Superior temporal gyrus (tissue), 1 donor: ENCODE measurements around the gene CASS4.
"Not testable (repeated sequence)": the region's sequence is repeated elsewhere in the genome, so short reads cannot be mapped to it uniquely, and the experiment has no call there.

Experiments
- DNase-seq: peaks from one replicate; pipeline ENCODE4 v3.0.0-alpha.2; 2016; ENCODE audit errors: extremely low spot score

CASS4 gene

GRCh38 chr20:56392132-56392880 is 19.8 kb upstream of the CASS4 start, which contains the start of the genes AURKA and CSTF1:
TSS of gene AURKA (minus strand) at chr20:56392215. CDS start at chr20:56388197, 4,018 bp downstream.
TSS of gene CSTF1 (plus strand) at chr20:56392645. CDS start at chr20:56395553, 2,908 bp downstream.
- DNase-seq: peak; percentile 100

GRCh38 chr20:56392881-56393482 is 19.1 kb upstream of the CASS4 start:
- DNase-seq: no peak

GRCh38 chr20:56393653-56394052 is 18.4 kb upstream of the CASS4 start:
- DNase-seq: no peak

- DNase-seq: no peak
Observed at GRCh38 chr20:56395166-56395565, 16.9 kb upstream of the CASS4 start.

- peak; percentile 89 for DNase-seq
Observed at GRCh38 chr20:56400001-56400640, 11.9 kb upstream of the CASS4 start.

- DNase-seq: no peak
Observed at GRCh38 chr20:56403465-56403864, 8.6 kb upstream of the CASS4 start.

GRCh38 chr20:56405356-56405755 is 6.7 kb upstream of the CASS4 start:
- not testable (repeated sequence) for DNase-seq

GRCh38 chr20:56406910-56407309 is 5.2 kb upstream of the CASS4 start:
- DNase-seq: no peak

GRCh38 chr20:56409521-56409920 is 2.5 kb upstream of the CASS4 start:
- DNase-seq: no peak

- DNase-seq: no peak
Observed at GRCh38 chr20:56409956-56410355, 2.1 kb upstream of the CASS4 start.

- DNase-seq: not testable (repeated sequence)
Observed at GRCh38 chr20:56411287-56411686, 773 bp upstream of the CASS4 start.

GRCh38 chr20:56412473-56412790 is 372 bp downstream of the CASS4 start:
- DNase-seq: no peak

- no peak for DNase-seq
Observed at GRCh38 chr20:56412949-56413348, 889 bp downstream of the CASS4 start.

- DNase-seq: no peak
Observed at GRCh38 chr20:56414842-56415765, 3.0 kb downstream of the CASS4 start.

- DNase-seq: no peak
Observed at GRCh38 chr20:56417402-56417801, 5.3 kb downstream of the CASS4 start.

- DNase-seq: no peak
Observed at GRCh38 chr20:56417911-56418310, 5.9 kb downstream of the CASS4 start.

GRCh38 chr20:56418385-56418861 is 6.4 kb downstream of the CASS4 start:
- no peak for DNase-seq

GRCh38 chr20:56420028-56420427 is 8.0 kb downstream of the CASS4 start:
- no peak for DNase-seq

GRCh38 chr20:56420940-56421688 is 9.1 kb downstream of the CASS4 start:
- no peak for DNase-seq

- no peak for DNase-seq
Observed at GRCh38 chr20:56422076-56422823, 10.2 kb downstream of the CASS4 start.
